Measurements from ENCODE around the gene SULT2B1.
A peak's percentile ranks its signal among the peaks of the same experiment; 100 is the strongest.

Gene SULT2B1

GRCh38 chr19:48635263-48635965 lies 83.4 kb downstream of the SULT2B1 start:
- Histone ChIP-seq H3K36me3 (ENCODE audit: control insufficient read depth, low read depth, low read length) (no peaks in the 10 kb centered on the region), H3K27ac (ENCODE audit: low read length) (no peak overlapping the region), H3K27me3 (ENCODE audit: control insufficient read depth, insufficient read depth, low read length) (peaks cover 10% of the 10 kb centered on the region), H3K4me1 (ENCODE audit: control insufficient read depth, low read depth, low read length) (peaks cover 45% of the 10 kb centered on the region), H3K9ac (ENCODE audit: low read length) (peak overlapping the region; percentile 42), H3K9me3 (ENCODE audit: control insufficient read depth, low read depth, low read length) (no peaks in the 10 kb centered on the region), H3K4me3 (ENCODE audit: low read length) (peak overlapping the region; percentile 60)

GRCh38 chr19:48635966-48636858 lies 84.2 kb downstream of the SULT2B1 start:
- peaks cover 40% of the 10 kb centered on the region for H3K4me1 ChIP-seq (ENCODE audit: control insufficient read depth, low read depth, low read length)
- H3K27ac ChIP-seq (ENCODE audit: low read length) = no peak overlapping the region
- H3K4me3 ChIP-seq (ENCODE audit: low read length) = peak overlapping the region; percentile 60
- H3K9me3 ChIP-seq (ENCODE audit: control insufficient read depth, low read depth, low read length) = no peaks in the 10 kb centered on the region
- peaks cover 10% of the 10 kb centered on the region for H3K27me3 ChIP-seq (ENCODE audit: control insufficient read depth, insufficient read depth, low read length)
- H3K36me3 ChIP-seq (ENCODE audit: control insufficient read depth, low read depth, low read length) = no peaks in the 10 kb centered on the region
- H3K9ac ChIP-seq (ENCODE audit: low read length) = peak overlapping the region; percentile 42

GRCh38 chr19:48636859-48637448 lies 85.0 kb downstream of the SULT2B1 start, which contains the start of gene DBP:
DBP (minus strand) TSS chr19:48637379; CDS start chr19:48636994, 385 bp downstream.
- no peaks in the 10 kb centered on the region for H3K36me3 ChIP-seq (ENCODE audit: control insufficient read depth, low read depth, low read length)

GRCh38 chr19:48637449-48637947 lies 85.5 kb downstream of the SULT2B1 start:
- H3K9me3 ChIP-seq (ENCODE audit: control insufficient read depth, low read depth, low read length) = no peaks in the 10 kb centered on the region
- H3K27ac ChIP-seq (ENCODE audit: low read length) = peak overlapping the region; percentile 97
- peaks cover 36% of the 10 kb centered on the region for H3K4me1 ChIP-seq (ENCODE audit: control insufficient read depth, low read depth, low read length)
- H3K9ac ChIP-seq (ENCODE audit: low read length) = peak overlapping the region; percentile 88
- peaks cover under 1% of the 10 kb centered on the region for H3K36me3 ChIP-seq (ENCODE audit: control insufficient read depth, low read depth, low read length)
- peak overlapping the region; percentile 79 for H3K4me3 ChIP-seq (ENCODE audit: low read length)
- peaks cover 10% of the 10 kb centered on the region for H3K27me3 ChIP-seq (ENCODE audit: control insufficient read depth, insufficient read depth, low read length)

More at GRCh38 chr19:48636859-48637448, 85.0 kb downstream of the SULT2B1 start, which contains the start of gene DBP:
- peak within 1 kb of the TSS; percentile 79 for H3K4me3 ChIP-seq (ENCODE audit: low read length)
- peaks cover 10% of the 10 kb centered on the region for H3K27me3 ChIP-seq (ENCODE audit: control insufficient read depth, insufficient read depth, low read length)
- H3K9ac ChIP-seq (ENCODE audit: low read length) = peak within 1 kb of the TSS; percentile 88
- peaks cover 36% of the 10 kb centered on the region for H3K4me1 ChIP-seq (ENCODE audit: control insufficient read depth, low read depth, low read length)
- no peaks in the 10 kb centered on the region for H3K9me3 ChIP-seq (ENCODE audit: control insufficient read depth, low read depth, low read length)
- H3K27ac ChIP-seq (ENCODE audit: low read length) = peak within 1 kb of the TSS; percentile 97

GRCh38 chr19:48637948-48638830 lies 86.2 kb downstream of the SULT2B1 start:
- H3K4me1 ChIP-seq (ENCODE audit: control insufficient read depth, low read depth, low read length) = peaks cover 36% of the 10 kb centered on the region
- H3K27ac ChIP-seq (ENCODE audit: low read length) = peak overlapping the region; percentile 97
- H3K9me3 ChIP-seq (ENCODE audit: control insufficient read depth, low read depth, low read length) = no peaks in the 10 kb centered on the region
- peak overlapping the region; percentile 79 for H3K4me3 ChIP-seq (ENCODE audit: low read length)
- peaks cover 3% of the 10 kb centered on the region for H3K36me3 ChIP-seq (ENCODE audit: control insufficient read depth, low read depth, low read length)
- H3K27me3 ChIP-seq (ENCODE audit: control insufficient read depth, insufficient read depth, low read length) = peaks cover 10% of the 10 kb centered on the region
- H3K9ac ChIP-seq (ENCODE audit: low read length) = peak overlapping the region; percentile 88

- Histone ChIP-seq H3K4me1 (ENCODE audit: control insufficient read depth, low read depth, low read length) (peaks cover 34% of the 10 kb centered on the region), H3K36me3 (ENCODE audit: control insufficient read depth, low read depth, low read length) (peaks cover 3% of the 10 kb centered on the region), H3K27me3 (ENCODE audit: control insufficient read depth, insufficient read depth, low read length) (peaks cover 10% of the 10 kb centered on the region), H3K9ac (ENCODE audit: low read length) (no peak overlapping the region), H3K9me3 (ENCODE audit: control insufficient read depth, low read depth, low read length) (no peaks in the 10 kb centered on the region), H3K4me3 (ENCODE audit: low read length) (peak overlapping the region; percentile 60), H3K27ac (ENCODE audit: low read length) (peak overlapping the region; percentile 60)
Measured at GRCh38 chr19:48638831-48639381, 86.9 kb downstream of the SULT2B1 start.

GRCh38 chr19:48639483-48640375 lies 87.8 kb downstream of the SULT2B1 start:
- no peak overlapping the region for H3K4me3 ChIP-seq (ENCODE audit: low read length)
- H3K4me1 ChIP-seq (ENCODE audit: control insufficient read depth, low read depth, low read length) = peaks cover 33% of the 10 kb centered on the region
- peaks cover 10% of the 10 kb centered on the region for H3K27me3 ChIP-seq (ENCODE audit: control insufficient read depth, insufficient read depth, low read length)
- no peak overlapping the region for H3K27ac ChIP-seq (ENCODE audit: low read length)
- H3K36me3 ChIP-seq (ENCODE audit: control insufficient read depth, low read depth, low read length) = peaks cover 3% of the 10 kb centered on the region
- H3K9ac ChIP-seq (ENCODE audit: low read length) = no peak overlapping the region
- H3K9me3 ChIP-seq (ENCODE audit: control insufficient read depth, low read depth, low read length) = no peaks in the 10 kb centered on the region

GRCh38 chr19:48641850-48642249 lies 89.9 kb downstream of the SULT2B1 start:
- H3K27me3 ChIP-seq (ENCODE audit: control insufficient read depth, insufficient read depth, low read length) = no peaks in the 10 kb centered on the region
- no peak overlapping the region for H3K4me3 ChIP-seq (ENCODE audit: low read length)
- peaks cover 20% of the 10 kb centered on the region for H3K4me1 ChIP-seq (ENCODE audit: control insufficient read depth, low read depth, low read length)
- H3K27ac ChIP-seq (ENCODE audit: low read length) = no peak overlapping the region
- H3K9me3 ChIP-seq (ENCODE audit: control insufficient read depth, low read depth, low read length) = no peaks in the 10 kb centered on the region
- peaks cover 3% of the 10 kb centered on the region for H3K36me3 ChIP-seq (ENCODE audit: control insufficient read depth, low read depth, low read length)
- no peak overlapping the region for H3K9ac ChIP-seq (ENCODE audit: low read length)

- H3K27me3 ChIP-seq (ENCODE audit: control insufficient read depth, insufficient read depth, low read length) = no peaks in the 10 kb centered on the region
- H3K27ac ChIP-seq (ENCODE audit: low read length) = no peak overlapping the region
- no peak overlapping the region for H3K9ac ChIP-seq (ENCODE audit: low read length)
- H3K9me3 ChIP-seq (ENCODE audit: control insufficient read depth, low read depth, low read length) = no peaks in the 10 kb centered on the region
- peaks cover 20% of the 10 kb centered on the region for H3K4me1 ChIP-seq (ENCODE audit: control insufficient read depth, low read depth, low read length)
- H3K4me3 ChIP-seq (ENCODE audit: low read length) = no peak overlapping the region
- H3K36me3 ChIP-seq (ENCODE audit: control insufficient read depth, low read depth, low read length) = peaks cover 3% of the 10 kb centered on the region
Measured at GRCh38 chr19:48642862-48643261, 90.9 kb downstream of the SULT2B1 start.

GRCh38 chr19:48644355-48644754 lies 92.4 kb downstream of the SULT2B1 start:
- peak overlapping the region; percentile 76 for H3K4me3 ChIP-seq (ENCODE audit: low read length)
- peak overlapping the region; percentile 67 for H3K27ac ChIP-seq (ENCODE audit: low read length)
- H3K36me3 ChIP-seq (ENCODE audit: control insufficient read depth, low read depth, low read length) = peaks cover 3% of the 10 kb centered on the region

More at GRCh38 chr19:48644355-48644754, 92.4 kb downstream of the SULT2B1 start:
- H3K9me3 ChIP-seq (ENCODE audit: control insufficient read depth, low read depth, low read length) = no peaks in the 10 kb centered on the region
- H3K27me3 ChIP-seq (ENCODE audit: control insufficient read depth, insufficient read depth, low read length) = no peaks in the 10 kb centered on the region
- H3K4me1 ChIP-seq (ENCODE audit: control insufficient read depth, low read depth, low read length) = peaks cover 9% of the 10 kb centered on the region
- H3K9ac ChIP-seq (ENCODE audit: low read length) = peak overlapping the region; percentile 65
